ENCODE measurements around the gene LRRFIP1.

LRRFIP1 gene

GRCh38 chr2:237815637-237816036 is 188.2 kb downstream of the LRRFIP1 start:
- no peak for DNase-seq (ENCODE audit: low spot score)
- H2BK5ac ChIP-seq (ENCODE audit: low read length), result no peak overlapping the region
- H3K4me1 ChIP-seq (ENCODE audit: control insufficient read depth in 2 of 2, insufficient read depth in 1 of 2, low read depth in 1 of 2, low read length in 2 of 2), result no peaks in the 10 kb centered on the region
- H3K4me2 ChIP-seq (ENCODE audit: insufficient read depth, low read length, poor library complexity, severe bottlenecking), result no peak overlapping the region
- H2AFZ ChIP-seq (ENCODE audit: low read length), result no peak overlapping the region
- no peak overlapping the region for H4K8ac ChIP-seq (ENCODE audit: low read depth, low read length)
- no peaks in the 10 kb centered on the region for H3K9me3 ChIP-seq (replicated peaks in 1 of 2; ENCODE audit: control insufficient read depth in 2 of 2, insufficient read depth in 1 of 2, low read depth in 1 of 2, low read length in 2 of 2)
- H2BK120ac ChIP-seq (ENCODE audit: low read depth, low read length), result no peak overlapping the region
- H4K91ac ChIP-seq (ENCODE audit: low read depth, low read length, poor library complexity), result no peak overlapping the region
- H3K4ac ChIP-seq (ENCODE audit: low read length), result no peak overlapping the region
- H2BK15ac ChIP-seq (ENCODE audit: low read length), result no peak overlapping the region
- no peak overlapping the region for H3K9ac ChIP-seq (ENCODE audit: low read depth, low read length, poor library complexity)
- H3K14ac ChIP-seq (ENCODE audit: low read length), result no peak overlapping the region
- no peak overlapping the region for H2BK12ac ChIP-seq (ENCODE audit: low read length)
- H3K23ac ChIP-seq (ENCODE audit: low read depth, low read length, poor library complexity), result no peak overlapping the region
- no peaks in the 10 kb centered on the region for H3K79me1 ChIP-seq (ENCODE audit: low read depth, low read length)
- H3K36me3 ChIP-seq (replicated peaks in 1 of 2; ENCODE audit: control insufficient read depth in 2 of 2, insufficient read depth in 2 of 2, low read length in 2 of 2), result no peaks in the 10 kb centered on the region
- WGBS, 2 donors (ENCODE audit: extremely low coverage in 2 of 2, insufficient read length in 2 of 2, insufficient replicate concordance in 1 of 2), result no CpG with 5 or more reads among the region's 1 CpG
- H3K18ac ChIP-seq (ENCODE audit: low read length), result no peak overlapping the region
- H3K27ac ChIP-seq (replicated peaks; ENCODE audit: low read length), result no peak overlapping the region
- peaks cover 0 to 49% (median 0%) of the 10 kb centered on the region in 3 experiments for H3K27me3 ChIP-seq (ENCODE audit: control insufficient read depth in 3 of 3, insufficient read depth in 3 of 3, low read depth in 1 of 3, low read length in 3 of 3)
- no peak overlapping the region for H3K4me3 ChIP-seq (ENCODE audit: low read length in 2 of 2)
- H2AK5ac ChIP-seq (ENCODE audit: low read depth, low read length), result no peak overlapping the region

- no peak overlapping the region for H4K91ac ChIP-seq (ENCODE audit: low read depth, low read length, poor library complexity)
- H4K8ac ChIP-seq (ENCODE audit: low read depth, low read length), result no peak overlapping the region
- DNase-seq (ENCODE audit: low spot score), result peak; percentile 51
- H3K9me3 ChIP-seq (replicated peaks in 1 of 2; ENCODE audit: control insufficient read depth in 2 of 2, insufficient read depth in 1 of 2, low read depth in 1 of 2, low read length in 2 of 2), result no peaks in the 10 kb centered on the region
- H3K14ac ChIP-seq (ENCODE audit: low read length), result no peak overlapping the region
- H3K4me3 ChIP-seq (ENCODE audit: low read length in 2 of 2), result no peak overlapping the region
- H3K9ac ChIP-seq (ENCODE audit: low read depth, low read length, poor library complexity), result no peak overlapping the region
- H2AFZ ChIP-seq (ENCODE audit: low read length), result no peak overlapping the region
- H3K27me3 ChIP-seq (ENCODE audit: control insufficient read depth in 3 of 3, insufficient read depth in 3 of 3, low read depth in 1 of 3, low read length in 3 of 3), result peaks cover 0 to 42% (median 0%) of the 10 kb centered on the region in 3 experiments
- no peak overlapping the region for H3K27ac ChIP-seq (replicated peaks; ENCODE audit: low read length)
- H3K23ac ChIP-seq (ENCODE audit: low read depth, low read length, poor library complexity), result no peak overlapping the region
- H2AK5ac ChIP-seq (ENCODE audit: low read depth, low read length), result no peak overlapping the region
- no peak overlapping the region for H2BK120ac ChIP-seq (ENCODE audit: low read depth, low read length)
- H3K4me1 ChIP-seq (ENCODE audit: control insufficient read depth in 2 of 2, insufficient read depth in 1 of 2, low read depth in 1 of 2, low read length in 2 of 2), result no peaks in the 10 kb centered on the region
- H3K18ac ChIP-seq (ENCODE audit: low read length), result no peak overlapping the region
- H2BK5ac ChIP-seq (ENCODE audit: low read length), result no peak overlapping the region
- H2BK12ac ChIP-seq (ENCODE audit: low read length), result no peak overlapping the region
- WGBS, 2 donors (ENCODE audit: extremely low coverage in 2 of 2, insufficient read length in 2 of 2, insufficient replicate concordance in 1 of 2), result no CpG with 5 or more reads among the region's 1 CpG
- H3K36me3 ChIP-seq (replicated peaks in 1 of 2; ENCODE audit: control insufficient read depth in 2 of 2, insufficient read depth in 2 of 2, low read length in 2 of 2), result no peaks in the 10 kb centered on the region
- no peak overlapping the region for H3K4ac ChIP-seq (ENCODE audit: low read length)
- no peak overlapping the region for H3K4me2 ChIP-seq (ENCODE audit: insufficient read depth, low read length, poor library complexity, severe bottlenecking)
- H3K79me1 ChIP-seq (ENCODE audit: low read depth, low read length), result no peaks in the 10 kb centered on the region
- no peak overlapping the region for H2BK15ac ChIP-seq (ENCODE audit: low read length)
Observed at GRCh38 chr2:237816531-237816930, 189.1 kb downstream of the LRRFIP1 start.

- H2BK5ac ChIP-seq (ENCODE audit: low read length), result no peak overlapping the region
- peaks cover 0 to 32% (median 0%) of the 10 kb centered on the region in 3 experiments for H3K27me3 ChIP-seq (ENCODE audit: control insufficient read depth in 3 of 3, insufficient read depth in 3 of 3, low read depth in 1 of 3, low read length in 3 of 3)
- H2AK5ac ChIP-seq (ENCODE audit: low read depth, low read length), result no peak overlapping the region
- H2BK15ac ChIP-seq (ENCODE audit: low read length), result no peak overlapping the region
- no peaks in the 10 kb centered on the region for H3K9me3 ChIP-seq (replicated peaks in 1 of 2; ENCODE audit: control insufficient read depth in 2 of 2, insufficient read depth in 1 of 2, low read depth in 1 of 2, low read length in 2 of 2)
- no peaks in the 10 kb centered on the region for H3K79me1 ChIP-seq (ENCODE audit: low read depth, low read length)
- H3K18ac ChIP-seq (ENCODE audit: low read length), result no peak overlapping the region
- H3K23ac ChIP-seq (ENCODE audit: low read depth, low read length, poor library complexity), result no peak overlapping the region
- H3K4me2 ChIP-seq (ENCODE audit: insufficient read depth, low read length, poor library complexity, severe bottlenecking), result no peak overlapping the region
- H2BK120ac ChIP-seq (ENCODE audit: low read depth, low read length), result no peak overlapping the region
- H3K36me3 ChIP-seq (replicated peaks in 1 of 2; ENCODE audit: control insufficient read depth in 2 of 2, insufficient read depth in 2 of 2, low read length in 2 of 2), result no peaks in the 10 kb centered on the region
- H3K14ac ChIP-seq (ENCODE audit: low read length), result no peak overlapping the region
- H2AFZ ChIP-seq (ENCODE audit: low read length), result no peak overlapping the region
- no CpG with 5 or more reads among the region's 5 CpGs for WGBS, 2 donors (ENCODE audit: extremely low coverage in 2 of 2, insufficient read length in 2 of 2, insufficient replicate concordance in 1 of 2)
- no peak overlapping the region for H4K8ac ChIP-seq (ENCODE audit: low read depth, low read length)
- DNase-seq (ENCODE audit: low spot score), result no peak
- H3K4ac ChIP-seq (ENCODE audit: low read length), result no peak overlapping the region
- no peak overlapping the region for H4K91ac ChIP-seq (ENCODE audit: low read depth, low read length, poor library complexity)
- H3K4me1 ChIP-seq (ENCODE audit: control insufficient read depth in 2 of 2, insufficient read depth in 1 of 2, low read depth in 1 of 2, low read length in 2 of 2), result no peaks in the 10 kb centered on the region
- H2BK12ac ChIP-seq (ENCODE audit: low read length), result no peak overlapping the region
- H3K9ac ChIP-seq (ENCODE audit: low read depth, low read length, poor library complexity), result no peak overlapping the region
- no peak overlapping the region for H3K27ac ChIP-seq (replicated peaks; ENCODE audit: low read length)
- H3K4me3 ChIP-seq (ENCODE audit: low read length in 2 of 2), result no peak overlapping the region
Observed at GRCh38 chr2:237818066-237818473, 190.7 kb downstream of the LRRFIP1 start.

GRCh38 chr2:237819231-237819630 is 191.8 kb downstream of the LRRFIP1 start:
- Histone ChIP-seq H3K9me3 (replicated peaks in 1 of 2; ENCODE audit: control insufficient read depth in 2 of 2, insufficient read depth in 1 of 2, low read depth in 1 of 2, low read length in 2 of 2) (no peaks in the 10 kb centered on the region), H4K8ac (ENCODE audit: low read depth, low read length) (no peak overlapping the region), H3K4ac (ENCODE audit: low read length) (no peak overlapping the region), H3K4me2 (ENCODE audit: insufficient read depth, low read length, poor library complexity, severe bottlenecking) (no peak overlapping the region), H3K9ac (ENCODE audit: low read depth, low read length, poor library complexity) (no peak overlapping the region), H3K23ac (ENCODE audit: low read depth, low read length, poor library complexity) (no peak overlapping the region), H2BK5ac (ENCODE audit: low read length) (no peak overlapping the region), H3K4me3 (ENCODE audit: low read length in 2 of 2) (no peak overlapping the region), H3K18ac (ENCODE audit: low read length) (no peak overlapping the region), H3K27ac (replicated peaks; ENCODE audit: low read length) (no peak overlapping the region), H2BK120ac (ENCODE audit: low read depth, low read length) (no peak overlapping the region), H3K79me1 (ENCODE audit: low read depth, low read length) (no peaks in the 10 kb centered on the region), H3K27me3 (ENCODE audit: control insufficient read depth in 3 of 3, insufficient read depth in 3 of 3, low read depth in 1 of 3, low read length in 3 of 3) (peaks cover 0 to 22% (median 0%) of the 10 kb centered on the region in 3 experiments), H3K36me3 (replicated peaks in 1 of 2; ENCODE audit: control insufficient read depth in 2 of 2, insufficient read depth in 2 of 2, low read length in 2 of 2) (no peaks in the 10 kb centered on the region), H2AFZ (ENCODE audit: low read length) (no peak overlapping the region), H2BK12ac (ENCODE audit: low read length) (no peak overlapping the region), H2AK5ac (ENCODE audit: low read depth, low read length) (no peak overlapping the region), H2BK15ac (ENCODE audit: low read length) (no peak overlapping the region), H4K91ac (ENCODE audit: low read depth, low read length, poor library complexity) (no peak overlapping the region), H3K14ac (ENCODE audit: low read length) (no peak overlapping the region), H3K4me1 (ENCODE audit: control insufficient read depth in 2 of 2, insufficient read depth in 1 of 2, low read depth in 1 of 2, low read length in 2 of 2) (no peaks in the 10 kb centered on the region)
- no peak for DNase-seq (ENCODE audit: low spot score)
- WGBS, 2 donors (ENCODE audit: extremely low coverage in 2 of 2, insufficient read length in 2 of 2, insufficient replicate concordance in 1 of 2), result no CpG with 5 or more reads among the region's 2 CpGs
